Stimulated activated CD4-positive, alpha-beta T cell treated with anti-CD3 and anti-CD28 coated beads, Interleukin-1b, Interleukin-23, amount 100 ng/mL, for 48 hours (primary cell): ENCODE results near the gene ZNF385A.
"Not testable (repeated sequence)": the region's sequence is repeated elsewhere in the genome, so short reads cannot be mapped to it uniquely, and the experiment has no call there.

Experiments
- DNase-seq: peaks from one replicate; pipeline ENCODE4 v3.0.0-alpha.2; 2020

Gene ZNF385A

GRCh38 chr12:54352891-54353874 lies 31.4 kb downstream of the ZNF385A start:
- DNase-seq = no peak

DNA sequence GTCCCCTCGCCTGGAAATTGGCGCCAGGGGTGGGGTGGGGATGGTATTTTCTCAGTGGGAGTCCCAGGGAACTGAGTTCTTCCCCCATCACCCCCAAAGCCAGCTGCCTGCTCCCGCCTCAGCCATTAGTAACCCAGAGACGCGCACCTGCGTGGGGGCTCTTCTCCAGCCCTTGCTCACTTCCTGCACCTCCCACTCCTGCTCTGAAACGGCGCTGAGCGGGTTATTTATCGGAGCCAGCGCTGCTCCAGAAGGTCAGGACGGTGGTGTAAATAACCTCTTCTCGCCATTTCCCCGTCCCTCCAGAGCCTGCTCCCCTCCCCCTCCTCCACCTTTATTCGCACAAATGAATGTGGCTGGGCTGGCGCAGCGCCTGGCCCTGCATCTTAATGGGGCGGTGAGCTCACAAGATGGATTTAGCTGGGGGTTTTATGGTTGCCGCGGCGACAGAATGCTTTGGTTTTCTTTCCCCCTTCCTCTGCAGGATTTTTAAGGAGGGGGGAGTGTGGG lies 32.5 kb downstream of the ZNF385A start:
- DNase-seq = peak; percentile 55

GRCh38 chr12:54351341-54351740 lies 33.2 kb downstream of the ZNF385A start:
- no peak for DNase-seq

- no peak for DNase-seq
Measured at GRCh38 chr12:54350743-54351142, 33.8 kb downstream of the ZNF385A start.

DNA sequence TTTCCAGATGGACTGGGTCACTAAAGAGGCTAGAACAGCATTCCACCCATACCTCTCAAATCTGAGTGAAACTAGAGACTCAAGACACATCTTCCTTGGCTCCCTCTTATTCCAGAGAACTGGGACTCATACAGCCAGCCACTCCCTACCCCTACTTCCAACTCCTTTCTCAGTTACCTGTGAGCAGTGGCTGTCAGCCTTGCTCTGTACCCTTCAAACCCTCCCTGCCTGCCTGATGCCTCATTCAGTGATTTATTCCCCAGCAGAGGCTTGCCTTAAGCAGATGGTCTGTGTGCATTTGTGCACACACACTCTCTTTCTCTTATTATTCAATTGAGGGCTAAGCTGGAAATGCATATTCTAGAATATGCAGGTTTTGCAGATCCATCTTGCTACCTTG lies 34.9 kb downstream of the ZNF385A start:
- DNase-seq = no peak

DNA sequence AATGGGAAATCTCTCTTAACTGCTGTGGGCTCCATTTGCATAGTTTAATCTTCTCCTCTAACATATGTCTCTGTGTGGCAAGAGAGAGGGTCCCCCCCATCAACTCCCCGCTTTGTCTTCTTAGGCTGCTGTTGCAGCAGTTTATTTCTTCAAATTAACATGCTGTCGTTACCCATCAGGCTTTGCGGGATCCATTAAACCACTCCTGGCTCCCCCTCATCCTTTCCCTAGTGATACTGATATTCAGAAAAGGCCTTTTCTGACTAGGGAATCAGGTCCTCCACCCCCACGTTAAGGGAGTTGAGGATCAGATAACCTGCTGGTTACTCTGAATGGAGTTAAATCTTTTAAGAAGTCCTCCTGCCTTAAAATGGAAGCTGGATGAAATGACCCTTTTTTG lies 35.5 kb downstream of the ZNF385A start:
- no peak for DNase-seq

- no peak for DNase-seq
Measured at GRCh38 chr12:54341378-54342300, 42.9 kb downstream of the ZNF385A start.

GRCh38 chr12:54340846-54341245 lies 43.7 kb downstream of the ZNF385A start:
- DNase-seq = no peak

DNA sequence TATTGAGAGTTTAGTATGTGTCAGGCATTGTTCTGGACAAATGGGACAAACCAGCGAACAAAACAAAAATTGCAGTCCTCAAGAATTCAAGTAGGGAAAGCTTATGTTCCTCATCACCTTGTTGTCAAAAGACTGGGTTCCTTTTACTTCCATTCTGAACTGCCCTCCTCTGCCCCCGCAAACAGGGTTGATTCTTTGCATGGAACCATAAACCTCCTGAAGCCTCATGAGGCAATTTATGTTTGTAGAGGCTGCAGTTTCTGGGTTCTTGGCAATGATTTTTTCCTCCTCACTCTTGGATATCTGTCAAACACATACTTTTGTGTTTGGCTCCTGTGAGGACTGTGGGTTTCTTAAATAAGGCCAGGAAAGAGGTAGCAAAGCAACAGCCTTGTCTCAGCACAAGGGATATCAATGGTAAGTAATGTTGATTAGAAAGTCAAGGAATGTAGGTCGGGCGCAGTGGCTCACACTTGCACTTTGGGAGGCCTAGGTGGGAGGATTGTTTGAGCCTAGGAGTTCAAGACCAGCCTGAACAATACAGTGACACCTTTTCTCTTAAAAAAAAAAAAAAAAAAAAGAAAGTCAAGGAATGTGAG lies 45.7 kb downstream of the ZNF385A start:
- no peak for DNase-seq

DNA sequence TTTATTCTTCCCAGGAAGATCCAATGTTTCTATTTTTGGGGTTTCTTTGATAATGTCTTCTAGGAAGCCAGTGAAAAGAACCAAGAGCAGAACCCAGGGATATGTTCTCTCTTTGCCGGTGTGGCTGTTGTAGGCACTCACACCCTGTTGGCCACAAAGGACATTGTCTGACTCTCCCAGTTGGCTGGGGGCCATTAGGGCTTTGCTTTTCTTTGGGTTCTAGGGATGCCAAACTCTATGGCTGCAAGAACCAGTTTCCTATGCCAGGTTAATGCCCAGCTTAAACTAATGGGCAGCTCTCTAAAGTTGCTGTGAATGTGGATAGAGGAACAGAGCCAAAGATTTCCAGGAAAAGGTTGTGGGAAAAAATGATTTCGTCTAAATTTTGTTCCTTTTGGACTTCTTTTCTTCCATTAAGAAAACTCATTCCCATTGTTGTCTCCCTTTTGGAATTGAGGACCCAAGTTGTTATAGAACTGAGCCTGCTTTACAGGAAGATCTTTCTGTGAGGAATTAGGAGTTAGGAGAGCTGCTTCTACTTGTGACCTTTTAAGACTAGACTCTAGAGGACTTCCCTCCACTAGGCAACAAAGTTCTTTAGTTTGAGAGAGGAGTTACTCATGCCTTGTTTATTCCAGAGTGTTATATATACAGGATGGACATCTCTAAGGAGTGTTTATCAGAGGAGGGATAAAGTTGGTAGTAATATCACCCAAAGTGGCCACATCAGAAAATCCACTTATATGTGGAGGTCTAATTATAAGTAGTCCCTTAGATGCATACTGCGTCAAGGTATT lies 46.5 kb downstream of the ZNF385A start:
- DNase-seq = no peak

- no peak for DNase-seq
Measured at GRCh38 chr12:54337280-54337842, 47.2 kb downstream of the ZNF385A start.

GRCh38 chr12:54333420-54334034 lies 51.0 kb downstream of the ZNF385A start:
- DNase-seq = no peak

DNA sequence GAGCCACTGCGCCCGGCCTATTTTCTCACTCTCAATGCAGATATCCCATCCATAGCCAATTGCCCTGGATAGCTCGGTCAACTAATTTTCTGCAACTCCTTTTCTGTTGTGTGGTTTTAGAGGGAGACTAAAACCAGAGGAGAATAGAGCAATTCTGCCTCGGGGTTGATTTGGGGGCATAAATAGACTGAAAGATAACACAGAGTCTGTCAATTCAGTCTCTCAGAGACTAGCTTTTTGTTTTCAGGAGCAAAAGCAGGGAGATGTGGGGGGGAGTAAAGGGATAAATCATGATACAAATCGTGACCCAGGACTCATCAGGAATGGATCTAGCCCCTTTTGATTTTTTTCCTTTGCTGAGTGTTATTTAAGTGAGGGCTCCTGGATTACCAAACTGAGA lies 53.1 kb downstream of the ZNF385A start:
- no peak for DNase-seq

GRCh38 chr12:54330442-54330841 lies 54.1 kb downstream of the ZNF385A start:
- no peak for DNase-seq

GRCh38 chr12:54329759-54330158 lies 54.8 kb downstream of the ZNF385A start:
- DNase-seq = no peak

DNA sequence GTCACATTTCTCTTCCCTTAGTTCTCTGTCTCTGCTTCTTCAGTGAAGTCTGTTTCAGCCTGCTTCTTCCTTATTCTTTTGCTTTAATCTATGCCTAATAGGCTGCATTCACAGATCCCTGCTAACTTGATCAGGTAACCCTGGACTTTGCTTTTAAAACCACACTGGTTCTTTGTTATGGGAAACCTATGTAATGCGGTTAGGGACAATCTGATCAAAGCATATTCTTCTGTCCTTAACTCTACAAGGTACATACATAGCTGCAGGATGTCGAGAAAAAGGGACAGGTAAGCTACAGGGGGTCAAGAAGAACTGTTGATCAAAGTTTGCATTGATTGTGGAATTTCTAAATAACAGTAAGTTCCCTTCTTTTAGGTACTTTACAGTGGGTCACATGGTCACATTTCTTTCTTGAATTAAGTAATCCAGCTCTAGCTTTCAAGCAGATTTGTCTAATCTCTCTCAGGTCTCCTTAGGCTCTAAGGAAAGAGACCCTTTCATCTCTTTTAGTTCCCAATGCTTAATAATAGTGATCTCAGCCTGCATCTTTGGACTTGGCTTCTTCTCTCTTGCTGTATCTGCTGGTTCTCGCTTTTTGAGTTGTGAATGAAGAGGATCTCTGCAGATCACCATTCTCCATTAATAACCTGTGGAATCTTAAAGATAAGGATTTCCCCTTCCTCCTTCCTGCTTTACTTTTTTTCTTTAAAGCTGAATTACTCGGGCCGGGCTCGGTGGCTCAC lies 55.8 kb downstream of the ZNF385A start:
- DNase-seq = no peak

- not testable (repeated sequence) for DNase-seq
Measured at GRCh38 chr12:54325442-54326109, 59.0 kb downstream of the ZNF385A start.

DNA sequence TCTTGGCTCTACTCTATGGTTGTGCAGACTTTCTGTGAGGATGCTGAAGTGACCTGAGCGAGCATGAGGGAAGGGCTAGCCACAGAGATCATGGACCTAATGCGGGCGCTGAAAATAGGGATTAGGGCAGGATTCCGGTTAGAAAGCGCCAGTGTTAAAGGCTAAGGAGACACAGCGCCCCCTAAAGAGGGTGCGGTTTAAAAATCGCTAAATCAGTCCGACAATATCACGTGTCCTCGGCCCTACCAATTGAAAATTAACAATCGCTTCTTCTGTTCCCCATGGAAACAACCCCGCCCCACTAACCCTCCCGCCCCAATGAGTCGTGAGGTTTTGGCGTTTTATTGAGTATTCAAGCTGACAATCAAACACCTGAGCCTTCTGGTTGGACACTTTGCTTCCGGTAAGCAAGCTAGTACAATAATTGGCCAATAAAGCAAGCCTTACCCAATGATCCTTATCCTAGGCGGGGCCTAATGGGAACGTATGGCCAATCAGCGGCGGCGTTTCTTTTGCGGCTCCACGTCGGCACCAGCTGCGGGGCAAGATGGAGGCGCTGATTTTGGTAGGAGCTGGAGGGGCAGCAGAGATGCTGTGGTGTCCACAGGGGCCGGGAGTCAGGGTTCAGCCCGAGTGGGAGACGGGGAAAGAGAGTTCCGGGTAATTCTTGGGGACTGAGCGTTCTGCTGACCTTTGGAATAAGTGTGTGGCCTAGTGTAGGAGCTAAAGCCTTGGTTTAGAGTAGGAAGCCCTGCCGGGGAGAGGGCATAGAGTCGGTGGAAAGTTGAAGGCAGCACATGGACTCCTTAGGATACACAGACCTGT lies 59.7 kb downstream of the ZNF385A start, which contains the start of gene COPZ1:
COPZ1 (plus strand) TSS at position 515 of the 825 bp plus-strand sequence; CDS start at position 548, 33 bp downstream.
- DNase-seq = peak; percentile 95

GRCh38 chr12:54321363-54321762 lies 63.2 kb downstream of the ZNF385A start:
- DNase-seq = no peak
